Measurements from ENCODE around the gene MUC7. TPM values are rescaled to one million over a fixed set of nuclear protein-coding genes. Genes with fewer than 3 reads are reported as not detected.

MUC7 gene
- polyA plus RNA-seq (2013, experiment 1 of 2; ENCODE audit: insufficient read length), result not detected
- not detected for polyA plus RNA-seq (2013, experiment 2 of 2; ENCODE audit: insufficient read length)

GRCh38 chr4:70471897-70472296, at the start of gene MUC7:
TSS of gene MUC7 (plus strand) at chr4:70472197. CDS start at chr4:70474022, 1,825 bp downstream.
- DNase-seq, result no peak

GRCh38 chr4:70425306-70425705, 46.7 kb upstream of the MUC7 start:
- DNase-seq, result no peak

- DNase-seq, result no peak
Measured at GRCh38 chr4:70426789-70427188, 45.2 kb upstream of the MUC7 start.

GRCh38 chr4:70437197-70437596, 34.8 kb upstream of the MUC7 start:
- no peak for DNase-seq

- no peak for DNase-seq
Measured at GRCh38 chr4:70442474-70442873, 29.5 kb upstream of the MUC7 start.

- no peak for DNase-seq
Measured at GRCh38 chr4:70443329-70443728, 28.7 kb upstream of the MUC7 start.

- no peak for DNase-seq
Measured at GRCh38 chr4:70449220-70449619, 22.8 kb upstream of the MUC7 start.

- no peak for DNase-seq
Measured at GRCh38 chr4:70452946-70453345, 19.1 kb upstream of the MUC7 start.

- no peak for DNase-seq
Measured at GRCh38 chr4:70463335-70463734, 8.7 kb upstream of the MUC7 start.

GRCh38 chr4:70473679-70474078, 1.7 kb downstream of the MUC7 start:
- DNase-seq, result no peak

GRCh38 chr4:70488748-70489147, 16.8 kb downstream of the MUC7 start:
- no peak for DNase-seq

- no peak for DNase-seq
Measured at GRCh38 chr4:70496231-70496630, 24.2 kb downstream of the MUC7 start.

GRCh38 chr4:70501838-70502237, 29.8 kb downstream of the MUC7 start:
- DNase-seq, result peak; percentile 1

GRCh38 chr4:70504733-70505132, 32.7 kb downstream of the MUC7 start:
- no peak for DNase-seq

GRCh38 chr4:70505151-70505748, 33.3 kb downstream of the MUC7 start:
- DNase-seq, result peak; percentile 27

GRCh38 chr4:70508801-70509200, 36.8 kb downstream of the MUC7 start:
- no peak for DNase-seq

GRCh38 chr4:70511365-70511764, 39.4 kb downstream of the MUC7 start:
- no peak for DNase-seq

GRCh38 chr4:70515367-70516250, 43.6 kb downstream of the MUC7 start:
- DNase-seq, result peak; percentile 26

- DNase-seq, result no peak
Measured at GRCh38 chr4:70518269-70518668, 46.3 kb downstream of the MUC7 start, which contains the start of gene AMTN. TSS of gene AMTN (plus strand) at chr4:70518569. CDS start at chr4:70518778, 209 bp downstream.

- DNase-seq, result no peak
Measured at GRCh38 chr4:70518716-70519115, 46.7 kb downstream of the MUC7 start.

GRCh38 chr4:70522626-70523025, 50.6 kb downstream of the MUC7 start:
- DNase-seq, result no peak

- no peak for DNase-seq
Measured at GRCh38 chr4:70530997-70531396, 59.0 kb downstream of the MUC7 start.

GRCh38 chr4:70531981-70532380, 60.0 kb downstream of the MUC7 start:
- no peak for DNase-seq
